ENCODE results near the gene SOX5.

- TF ChIP-seq CTCF (conservative IDR thresholded peaks at IDR 0.05 in 1 of 2, IDR thresholded peaks at IDR 0.05 in 1 of 2; ENCODE audit: low read depth in 1 of 2, low read length in 2 of 2) = no peak
- TF ChIP-seq EZH2 (IDR thresholded peaks at IDR 0.05; ENCODE audit: low read length, missing control alignments) = no peak
These were observed 185.7 kb downstream of the SOX5 start for GRCh38 chr12:23763724-23764123.
